ENCODE results near the gene FKBP10. TPM values are rescaled to one million over a fixed set of nuclear protein-coding genes. Genes with fewer than 3 reads are reported as not detected.

The FKBP10 gene, protein sequence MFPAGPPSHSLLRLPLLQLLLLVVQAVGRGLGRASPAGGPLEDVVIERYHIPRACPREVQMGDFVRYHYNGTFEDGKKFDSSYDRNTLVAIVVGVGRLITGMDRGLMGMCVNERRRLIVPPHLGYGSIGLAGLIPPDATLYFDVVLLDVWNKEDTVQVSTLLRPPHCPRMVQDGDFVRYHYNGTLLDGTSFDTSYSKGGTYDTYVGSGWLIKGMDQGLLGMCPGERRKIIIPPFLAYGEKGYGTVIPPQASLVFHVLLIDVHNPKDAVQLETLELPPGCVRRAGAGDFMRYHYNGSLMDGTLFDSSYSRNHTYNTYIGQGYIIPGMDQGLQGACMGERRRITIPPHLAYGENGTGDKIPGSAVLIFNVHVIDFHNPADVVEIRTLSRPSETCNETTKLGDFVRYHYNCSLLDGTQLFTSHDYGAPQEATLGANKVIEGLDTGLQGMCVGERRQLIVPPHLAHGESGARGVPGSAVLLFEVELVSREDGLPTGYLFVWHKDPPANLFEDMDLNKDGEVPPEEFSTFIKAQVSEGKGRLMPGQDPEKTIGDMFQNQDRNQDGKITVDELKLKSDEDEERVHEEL
- total RNA-seq (2022; extraction: Qiagen RNA extraction; ENCODE audit: low read depth), result 86.7 to 109 TPM (median 106 TPM) in 5 replicates

DNA sequence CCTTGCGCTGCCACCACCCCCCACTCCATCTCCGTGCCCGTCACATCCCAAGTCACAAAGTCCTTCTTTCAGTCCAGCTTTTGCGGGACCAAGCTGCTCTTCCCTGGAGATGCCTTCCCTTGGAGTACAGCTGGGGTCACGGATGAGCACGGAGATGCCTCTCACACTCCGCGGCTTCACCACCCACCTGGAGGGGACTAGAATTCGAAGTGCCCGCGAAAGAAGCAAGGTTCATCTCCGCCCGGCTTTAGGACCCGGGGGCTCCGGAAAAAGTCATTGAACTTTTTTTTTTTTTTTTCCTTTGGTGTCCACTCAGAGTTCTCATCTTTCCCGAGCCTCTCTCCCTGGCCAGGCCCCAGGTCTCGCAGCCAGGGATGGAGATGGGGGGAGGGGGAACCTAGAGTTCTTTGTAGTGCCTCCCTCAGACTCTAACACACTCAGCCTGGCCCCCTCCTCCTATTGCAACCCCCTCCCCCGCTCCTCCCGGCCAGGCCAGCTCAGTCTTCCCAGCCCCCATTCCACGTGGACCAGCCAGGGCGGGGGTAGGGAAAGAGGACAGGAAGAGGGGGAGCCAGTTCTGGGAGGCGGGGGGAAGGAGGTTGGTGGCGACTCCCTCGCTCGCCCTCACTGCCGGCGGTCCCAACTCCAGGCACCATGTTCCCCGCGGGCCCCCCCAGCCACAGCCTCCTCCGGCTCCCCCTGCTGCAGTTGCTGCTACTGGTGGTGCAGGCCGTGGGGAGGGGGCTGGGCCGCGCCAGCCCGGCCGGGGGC, at the start of gene FKBP10:
Gene FKBP10, plus strand, starts transcription at position 624 of the 771 bp plus-strand sequence. Its CDS starts 31 bp downstream, at position 655.

DNA sequence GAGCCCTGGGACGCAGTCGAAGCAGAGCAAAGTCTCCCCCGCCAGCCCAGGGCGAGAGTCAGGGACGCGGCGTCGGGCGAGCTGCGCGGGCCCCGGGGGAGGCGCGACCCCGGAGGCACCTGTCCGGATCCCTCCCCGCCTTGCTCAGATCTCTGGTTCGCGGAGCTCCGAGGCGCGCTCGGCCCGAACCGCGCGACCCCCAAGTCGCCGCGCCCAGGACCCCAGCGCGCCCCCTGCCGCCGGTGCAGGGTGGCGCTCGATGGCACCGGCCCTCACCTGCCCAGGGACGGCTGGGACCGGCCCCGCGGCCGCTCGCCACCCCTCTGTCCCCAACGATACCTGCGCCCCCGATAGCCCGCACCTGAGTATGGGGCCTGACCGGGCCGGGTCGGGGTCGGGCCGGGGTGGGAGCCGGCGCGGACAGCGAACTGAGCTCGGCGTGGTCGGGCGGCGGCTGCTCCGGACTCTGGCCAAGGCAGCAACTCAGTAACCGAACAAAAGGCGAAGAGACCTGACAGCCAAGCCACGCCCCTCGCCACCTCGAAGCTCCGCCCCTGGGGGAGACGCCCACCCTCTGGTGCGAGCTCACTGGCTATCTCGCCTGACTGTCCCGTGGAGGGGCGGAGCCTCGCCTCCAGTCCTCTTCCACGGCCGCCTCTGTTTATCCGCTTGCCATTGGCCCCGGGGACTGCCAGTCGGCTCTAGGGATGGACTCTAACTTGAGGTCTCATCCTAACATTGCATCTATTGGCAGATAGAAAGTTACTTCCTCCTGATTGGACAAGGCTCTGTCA, 26.4 kb upstream of the FKBP10 start, which contains the start of gene JUP:
Gene JUP, minus strand, starts transcription at position 485 of the 794 bp plus-strand sequence. CDS start 14,857 bp downstream, outside the sequence.

DNA sequence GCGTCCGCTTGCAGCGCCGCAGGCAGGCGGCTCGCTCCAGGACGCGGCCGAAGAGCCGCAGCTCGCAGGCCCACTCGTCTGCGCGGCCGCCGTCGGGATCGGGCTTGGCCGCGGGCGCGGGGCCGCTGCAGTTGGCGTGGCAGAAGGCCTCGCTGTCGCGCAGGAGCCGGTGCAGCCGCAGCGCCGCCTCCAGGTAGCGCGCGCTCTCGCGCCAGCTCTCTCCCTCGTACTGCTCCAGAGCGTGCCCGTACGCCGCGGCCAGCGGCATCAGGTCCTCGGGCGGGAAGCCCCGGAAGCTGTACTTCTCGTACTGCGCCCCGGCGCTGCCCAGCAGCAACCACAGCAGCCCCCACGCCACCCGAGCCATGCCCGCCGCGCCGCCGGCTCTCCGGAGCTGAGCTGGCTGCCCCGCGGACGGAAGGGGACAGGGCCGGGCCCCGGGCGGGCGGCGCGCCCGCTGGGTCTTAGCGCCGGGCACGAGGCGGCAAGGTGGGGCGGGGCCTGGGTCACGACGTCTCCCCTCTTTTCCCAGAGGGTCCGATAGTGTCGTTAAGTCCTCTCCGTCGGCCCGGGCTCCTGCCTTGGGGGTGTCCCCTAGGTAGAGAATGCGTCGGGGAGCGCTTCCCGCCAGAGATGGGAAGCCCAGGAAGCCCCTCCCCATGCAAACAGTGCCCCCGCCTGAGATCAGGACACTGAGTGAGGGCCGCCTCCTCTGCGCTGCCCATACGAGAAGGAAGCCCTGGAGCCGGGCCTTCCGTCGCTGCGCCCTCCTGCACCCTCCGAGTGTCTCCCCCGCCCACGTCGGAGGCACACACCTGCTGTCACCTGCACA, 1.0 kb upstream of the FKBP10 start, which contains the start of gene P3H4:
Gene P3H4, minus strand, starts transcription at position 401 of the 832 bp plus-strand sequence. Its CDS starts 34 bp downstream, at position 367.

DNA sequence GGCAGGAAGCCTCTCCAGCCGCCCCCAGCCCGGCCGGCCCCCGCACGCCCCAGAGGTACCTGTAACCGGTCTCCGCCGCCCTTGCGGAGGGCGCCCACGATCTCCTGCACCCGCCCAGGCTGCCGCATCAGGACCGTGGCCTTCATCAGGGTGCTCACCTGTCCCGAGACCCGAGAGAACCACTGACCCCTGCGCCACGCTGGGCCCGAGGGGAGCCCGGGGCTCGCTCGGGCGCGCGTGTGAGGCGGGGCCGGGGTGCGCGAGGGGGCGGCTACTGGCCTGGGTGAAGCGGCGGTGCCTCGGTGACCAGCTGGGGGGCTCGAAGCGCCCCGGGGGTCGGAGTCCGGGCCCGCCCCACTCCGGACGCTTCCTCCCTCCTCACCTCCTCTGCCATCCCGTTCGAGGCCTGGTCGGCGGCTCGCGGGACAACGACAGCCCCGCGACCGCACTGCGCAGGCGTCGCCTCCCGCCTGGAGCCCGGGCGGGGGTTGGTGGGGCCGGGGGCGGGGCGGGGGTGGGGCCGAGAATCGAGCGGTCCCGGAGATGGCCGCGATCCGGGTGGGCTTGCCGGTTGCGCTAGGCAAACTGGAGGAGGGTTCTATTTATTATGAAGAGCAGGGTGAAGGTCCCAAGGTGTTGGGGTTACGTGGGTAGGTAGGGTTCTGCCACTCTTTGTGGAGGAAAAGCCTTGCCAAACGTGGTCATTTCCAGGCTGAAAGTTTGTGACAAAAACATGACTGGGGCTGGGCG, 23.2 kb downstream of the FKBP10 start, which contains the start of gene NT5C3B:
Gene NT5C3B, minus strand, starts transcription at position 433 of the 750 bp plus-strand sequence. Its CDS starts 39 bp downstream, at position 394.

DNA sequence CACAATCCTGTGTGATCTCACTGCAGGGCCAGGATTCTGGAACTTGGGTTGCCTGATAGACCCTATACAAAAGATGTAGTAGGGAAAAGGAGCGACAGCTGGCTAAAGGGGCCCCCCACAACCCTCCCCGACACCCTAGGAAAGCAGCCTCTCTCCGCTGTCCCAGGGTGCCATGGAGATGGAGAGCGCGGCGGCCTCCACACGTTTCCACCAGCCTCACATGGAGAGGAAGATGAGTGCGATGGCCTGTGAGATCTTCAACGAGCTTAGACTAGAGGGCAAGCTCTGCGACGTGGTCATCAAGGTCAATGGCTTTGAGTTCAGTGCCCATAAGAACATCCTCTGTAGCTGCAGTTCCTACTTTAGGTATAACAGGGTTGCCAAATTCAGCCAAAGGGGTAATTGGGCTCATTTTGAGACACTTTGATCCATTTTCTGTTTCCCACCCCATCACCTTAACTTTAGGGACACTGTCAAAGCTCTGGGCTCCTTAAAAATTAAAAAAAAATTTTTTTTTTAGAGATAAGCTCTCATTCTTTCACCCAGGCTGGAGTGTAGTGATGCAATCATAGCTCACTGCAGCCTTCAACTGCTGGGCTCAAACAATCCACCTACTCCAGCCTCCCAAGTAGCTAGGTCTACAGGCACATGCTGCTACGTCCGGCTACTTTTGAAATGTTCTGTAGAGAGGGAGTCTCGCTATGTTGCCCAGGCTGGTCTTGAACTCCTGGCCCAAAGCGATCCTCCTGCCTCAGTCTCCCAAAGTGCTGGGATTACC, 25.1 kb downstream of the FKBP10 start, which contains the start of gene KLHL10:
Gene KLHL10, plus strand, starts transcription at position 65 of the 778 bp plus-strand sequence. Its CDS starts 108 bp downstream, at position 173.

DNA sequence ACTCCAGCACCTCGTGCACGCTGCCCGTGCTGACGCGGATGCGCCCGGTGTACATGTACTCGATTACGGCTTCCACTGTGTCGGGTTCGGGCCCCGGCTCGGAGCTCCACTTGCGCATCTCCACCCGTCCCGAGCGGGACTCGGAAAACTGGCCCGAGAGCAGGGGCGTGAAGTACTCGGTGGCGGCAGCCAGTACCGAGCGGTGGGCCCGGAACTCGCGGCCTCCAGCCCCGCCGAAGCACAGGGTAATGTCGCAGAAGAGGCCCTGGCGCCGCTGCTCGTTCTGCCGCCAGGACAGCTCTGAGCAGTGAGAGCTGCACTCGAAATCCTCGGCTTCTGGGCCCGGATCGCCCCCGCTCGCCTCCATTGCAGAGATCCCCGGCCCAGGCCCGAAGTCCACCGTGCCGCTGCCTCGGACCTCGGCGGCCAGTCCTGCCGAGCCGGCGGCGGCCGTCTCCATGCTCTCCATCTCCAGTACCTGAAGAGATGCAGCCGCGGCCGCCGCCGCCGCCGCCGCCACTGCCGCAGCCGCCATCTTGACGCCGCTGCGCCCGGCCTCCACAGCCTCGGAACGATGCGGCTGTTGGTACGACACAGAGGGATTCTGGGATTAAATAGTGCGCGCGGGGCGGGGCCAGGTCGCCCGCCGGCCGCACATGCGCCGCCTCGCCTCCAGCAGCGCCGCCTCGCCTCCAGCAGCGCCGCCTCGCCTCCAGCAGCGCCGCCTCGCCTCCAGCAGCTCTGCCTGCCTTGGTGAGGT, 52.2 kb downstream of the FKBP10 start, which contains the start of gene KLHL11:
Gene KLHL11, minus strand, starts transcription at position 588 of the 760 bp plus-strand sequence. Its CDS starts 53 bp downstream, at position 535.

Other genes starting within 250 kb of the FKBP10 start
- not detected in 5 replicates for gene KRT9, start 240.9 kb upstream of the FKBP10 start, total RNA-seq (2022; extraction: Qiagen RNA extraction; ENCODE audit: low read depth)
- gene KRT14, start 226.1 kb upstream of the FKBP10 start, total RNA-seq (2022; extraction: Qiagen RNA extraction; ENCODE audit: low read depth), result 0.07 to 0.13 TPM in 2 of 5 replicates, not detected in the others
- 0.64 to 1.8 TPM (median 1.3 TPM) in 5 replicates for gene KRT16, start 200.2 kb upstream of the FKBP10 start, total RNA-seq (2022; extraction: Qiagen RNA extraction; ENCODE audit: low read depth)
- gene KRT17, start 188.4 kb upstream of the FKBP10 start, total RNA-seq (2022; extraction: Qiagen RNA extraction; ENCODE audit: low read depth), result 0.63 to 1.9 TPM (median 1.3 TPM) in 5 replicates
- 1,141 to 1,532 TPM (median 1,312 TPM) in 5 replicates for gene EIF1, start 124.1 kb upstream of the FKBP10 start, total RNA-seq (2022; extraction: Qiagen RNA extraction; ENCODE audit: low read depth)
- gene GAST, start 100.7 kb upstream of the FKBP10 start, total RNA-seq (2022; extraction: Qiagen RNA extraction; ENCODE audit: low read depth), result 0.42 TPM in 1 of 5 replicates, not detected in the others
- 1.1 to 2.3 TPM (median 1.5 TPM) in 5 replicates for gene HAP1, start 78.4 kb upstream of the FKBP10 start, total RNA-seq (2022; extraction: Qiagen RNA extraction; ENCODE audit: low read depth)
- gene JUP, start 26.3 kb upstream of the FKBP10 start, total RNA-seq (2022; extraction: Qiagen RNA extraction; ENCODE audit: low read depth), result 91.7 to 132 TPM (median 123 TPM) in 5 replicates
- gene P3H4, start 1.1 kb upstream of the FKBP10 start, total RNA-seq (2022; extraction: Qiagen RNA extraction; ENCODE audit: low read depth), result 25.8 to 38.7 TPM (median 35.0 TPM) in 5 replicates
- 103 to 113 TPM (median 108 TPM) in 5 replicates for gene NT5C3B, start 23.2 kb downstream of the FKBP10 start, total RNA-seq (2022; extraction: Qiagen RNA extraction; ENCODE audit: low read depth)
- not detected in 5 replicates for gene KLHL10, start 24.8 kb downstream of the FKBP10 start, total RNA-seq (2022; extraction: Qiagen RNA extraction; ENCODE audit: low read depth)
- gene KLHL11, start 52.4 kb downstream of the FKBP10 start, total RNA-seq (2022; extraction: Qiagen RNA extraction; ENCODE audit: low read depth), result 1.7 to 3.8 TPM (median 2.9 TPM) in 5 replicates
- 247 to 312 TPM (median 289 TPM) in 5 replicates for gene ACLY, start 105.9 kb downstream of the FKBP10 start, total RNA-seq (2022; extraction: Qiagen RNA extraction; ENCODE audit: low read depth)
- gene ODAD4, start 117.6 kb downstream of the FKBP10 start, total RNA-seq (2022; extraction: Qiagen RNA extraction; ENCODE audit: low read depth), result 0.98 to 1.6 TPM (median 1.3 TPM) in 5 replicates
- gene CNP, start 153.8 kb downstream of the FKBP10 start, total RNA-seq (2022; extraction: Qiagen RNA extraction; ENCODE audit: low read depth), result 55.5 to 71.2 TPM (median 67.9 TPM) in 5 replicates
- gene DNAJC7, start 204.4 kb downstream of the FKBP10 start, total RNA-seq (2022; extraction: Qiagen RNA extraction; ENCODE audit: low read depth), result 111 to 123 TPM (median 118 TPM) in 5 replicates
- 42.0 to 45.8 TPM (median 44.8 TPM) in 5 replicates for gene NKIRAS2, start 207.1 kb downstream of the FKBP10 start, total RNA-seq (2022; extraction: Qiagen RNA extraction; ENCODE audit: low read depth)
- gene C17orf113, start 237.6 kb downstream of the FKBP10 start, total RNA-seq (2022; extraction: Qiagen RNA extraction; ENCODE audit: low read depth), result 0.48 to 0.94 TPM (median 0.69 TPM) in 5 replicates